ENCODE results near the gene CARD19. TPM values are rescaled to one million over a fixed set of nuclear protein-coding genes. Genes with fewer than 3 reads are reported as not detected.

Gene CARD19
- total RNA-seq, 1 donor from 2014 or later: 15.6 TPM

- Mint-ChIP-seq H3K27ac (peak within 1 kb of the TSS; percentile 80), H3K36me3 (ENCODE audit: low read depth) (no peaks in the 10 kb centered on the region), H3K4me1 (peaks cover 48% of the 10 kb centered on the region), H3K9me3 (peaks cover 3% of the 10 kb centered on the region), H3K27me3 (no peaks in the 10 kb centered on the region), H3K4me3 (peak within 1 kb of the TSS; percentile 85)
- ChIA-PET CTCF (interaction anchor here (0.6 to 1.5 kb wide), 2 partner anchors 11 to 14 kb away, joined by 3 to 4 read pairs; no protein-coding TSS in a partner anchor), POLR2A (interaction anchor here (0.7 to 2.6 kb wide), 12 partner anchors 10 to 432 kb away, joined by 3 to 15 read pairs (median 4); partner anchors contain the start of genes CARD19 and FAM120AOS)
- TF ChIP-seq CTCF (IDR thresholded peaks at IDR 0.05): no peak
- ATAC-seq (ENCODE audit: low read depth) (peak; percentile 85), DNase-seq (peak; percentile 75)
- intact Hi-C loops (cut with micrococcal nuclease): loop anchor here (1.0 to 10.0 kb wide), 6 partner anchors 14 to 431 kb away; partner anchors contain the start of genes CARD19, FAM120A, FAM120AOS and SUSD3
Measured at GRCh38 chr9:93134015-93134739, 38.2 kb downstream of the CARD19 start, which contains the start of gene NINJ1. NINJ1 (minus strand) TSS chr9:93134251; CDS start chr9:93134217, 34 bp downstream.

- ChIA-PET CTCF (interaction anchor here (0.6 kb wide), 1 partner anchor 12 kb away, joined by 3 read pairs; no protein-coding TSS in a partner anchor), POLR2A (interaction anchor here (1.0 to 2.6 kb wide), 8 partner anchors 9 to 171 kb away, joined by 3 to 15 read pairs (median 6); partner anchors contain the start of gene CARD19)
- peak overlapping the region; percentile 84 for H3K4me3 Mint-ChIP-seq
- no peaks in the 10 kb centered on the region for H3K27me3 Mint-ChIP-seq
- TF ChIP-seq CTCF (IDR thresholded peaks at IDR 0.05): no peak
- ATAC-seq (ENCODE audit: low read depth) (no peak), DNase-seq (no peak)
- peak overlapping the region; percentile 80 for H3K27ac Mint-ChIP-seq
- intact Hi-C loops (cut with micrococcal nuclease): loop anchor here (1.0 to 10.0 kb wide), 6 partner anchors 15 to 430 kb away; partner anchors contain the start of genes CARD19, FAM120A, FAM120AOS and SUSD3
- peaks cover 51% of the 10 kb centered on the region for H3K4me1 Mint-ChIP-seq
- peaks cover 3% of the 10 kb centered on the region for H3K9me3 Mint-ChIP-seq
- H3K36me3 Mint-ChIP-seq (ENCODE audit: low read depth): no peaks in the 10 kb centered on the region
Measured at GRCh38 chr9:93134740-93135444, 38.9 kb downstream of the CARD19 start.

GRCh38 chr9:93136011-93136440, 40.0 kb downstream of the CARD19 start:
- no peak overlapping the region for H3K27ac Mint-ChIP-seq

GRCh38 chr9:93137362-93137761, 41.3 kb downstream of the CARD19 start:
- ChIA-PET CTCF (no interaction called here), POLR2A (interaction anchor here (0.6 to 1.1 kb wide), 2 partner anchors 77 to 174 kb away, joined by 3 to 4 read pairs; no protein-coding TSS in a partner anchor)
- Mint-ChIP-seq H3K27ac (peak overlapping the region; percentile 59), H3K9me3 (peaks cover 3% of the 10 kb centered on the region), H3K4me3 (peak overlapping the region; percentile 16), H3K4me1 (peaks cover 49% of the 10 kb centered on the region), H3K36me3 (ENCODE audit: low read depth) (no peaks in the 10 kb centered on the region), H3K27me3 (no peaks in the 10 kb centered on the region)
- intact Hi-C loops (cut with micrococcal nuclease): loop anchor here (10.0 kb wide), 2 partner anchors 317 to 427 kb away; partner anchors contain the start of genes FAM120A and FAM120AOS
- DNase-seq (no peak), ATAC-seq (ENCODE audit: low read depth) (no peak)
- TF ChIP-seq CTCF (IDR thresholded peaks at IDR 0.05): no peak

More at GRCh38 chr9:93136011-93136440, 40.0 kb downstream of the CARD19 start:
- ATAC-seq (ENCODE audit: low read depth): no peak
- no peak for DNase-seq
- H3K9me3 Mint-ChIP-seq: peaks cover 3% of the 10 kb centered on the region
- H3K27me3 Mint-ChIP-seq: no peaks in the 10 kb centered on the region
- H3K4me3 Mint-ChIP-seq: peak overlapping the region; percentile 3
- TF ChIP-seq CTCF (IDR thresholded peaks at IDR 0.05): no peak
- ChIA-PET POLR2A (interaction anchor here (0.5 to 1.1 kb wide), 5 partner anchors 10 to 103 kb away, joined by 3 to 6 read pairs (median 3); partner anchors contain the start of gene CARD19), CTCF (no interaction called here)
- intact Hi-C loops (cut with micrococcal nuclease): loop anchor here (10.0 kb wide), 2 partner anchors 319 to 429 kb away; partner anchors contain the start of genes FAM120A and FAM120AOS
- no peaks in the 10 kb centered on the region for H3K36me3 Mint-ChIP-seq (ENCODE audit: low read depth)
- peaks cover 51% of the 10 kb centered on the region for H3K4me1 Mint-ChIP-seq
